Suprapubic skin (tissue), 4 donors: Measurements from ENCODE around the gene HMG20A.

ENCODE experiments used
- EP300 ChIP-seq: sonication (generic); formaldehyde crosslinking; IDR thresholded peaks from one replicate; pipeline ENCODE4 v1.6.1; 2017; ENCODE audit warnings: antibody characterized with exemption
- POLR2A ChIP-seq, 2 donors: fragments of 450-650 bp; IDR thresholded peaks; one replicate each; pipeline ENCODE4 v1.6.1; 2017; ENCODE audit warnings: antibody characterized with exemption in 2 of 2, mild to moderate bottlenecking in 2 of 2, moderate library complexity in 2 of 2
- POLR2AphosphoS5 ChIP-seq, 3 donors: sonication (generic); formaldehyde crosslinking; IDR thresholded peaks; one replicate each; pipeline ENCODE4 v1.6.1; 2017; ENCODE audit warnings: antibody characterized with exemption in 3 of 3
- TF ChIP-seq, protein P1 (sequence below), 2 donors: fragments of 200-600 bp in 1 of 2; fragments of 450-650 bp in 1 of 2; sonication (generic) in 1 of 2; IDR thresholded peaks; one replicate each; pipeline ENCODE4 v1.5.1; 2016 to 2019; ENCODE audit warnings: antibody characterized with exemption in 2 of 2, mild to moderate bottlenecking in 1 of 2, moderate library complexity in 1 of 2

DNA sequence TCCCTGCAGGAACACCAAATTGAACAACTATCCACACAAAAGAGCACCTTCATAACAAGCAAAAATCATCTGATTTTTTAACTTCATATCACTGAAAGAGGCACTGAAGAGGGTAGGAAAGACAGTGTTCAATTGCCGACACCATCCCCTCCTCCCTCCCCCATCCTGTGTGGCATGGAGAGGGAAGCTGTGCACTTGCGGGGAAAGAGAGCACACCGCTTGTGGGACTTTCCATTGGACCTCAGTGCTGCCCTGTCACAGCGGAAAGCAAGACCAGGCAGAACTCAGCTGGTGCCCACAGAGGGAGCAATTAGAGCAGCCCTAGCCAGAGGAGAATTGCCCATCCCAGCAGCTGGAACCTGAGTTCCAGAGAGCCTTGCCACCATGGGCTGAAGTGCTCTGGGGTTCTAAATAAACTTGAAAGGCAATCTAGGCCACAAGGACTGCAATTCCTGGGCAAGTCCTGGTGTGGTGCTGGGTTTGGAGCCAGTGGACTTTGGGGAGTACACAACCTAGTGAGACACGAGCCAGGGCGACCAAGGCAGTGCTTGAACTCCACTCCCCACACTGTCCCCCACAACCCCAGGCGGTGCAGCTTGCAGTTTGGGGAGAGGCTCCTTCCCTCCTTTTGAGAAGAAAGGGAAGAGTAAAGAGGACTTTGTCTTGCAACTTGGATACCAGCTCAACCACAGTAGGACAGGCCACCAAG lies 27.8 kb upstream of the HMG20A start:
- TF ChIP-seq, protein P1, sequence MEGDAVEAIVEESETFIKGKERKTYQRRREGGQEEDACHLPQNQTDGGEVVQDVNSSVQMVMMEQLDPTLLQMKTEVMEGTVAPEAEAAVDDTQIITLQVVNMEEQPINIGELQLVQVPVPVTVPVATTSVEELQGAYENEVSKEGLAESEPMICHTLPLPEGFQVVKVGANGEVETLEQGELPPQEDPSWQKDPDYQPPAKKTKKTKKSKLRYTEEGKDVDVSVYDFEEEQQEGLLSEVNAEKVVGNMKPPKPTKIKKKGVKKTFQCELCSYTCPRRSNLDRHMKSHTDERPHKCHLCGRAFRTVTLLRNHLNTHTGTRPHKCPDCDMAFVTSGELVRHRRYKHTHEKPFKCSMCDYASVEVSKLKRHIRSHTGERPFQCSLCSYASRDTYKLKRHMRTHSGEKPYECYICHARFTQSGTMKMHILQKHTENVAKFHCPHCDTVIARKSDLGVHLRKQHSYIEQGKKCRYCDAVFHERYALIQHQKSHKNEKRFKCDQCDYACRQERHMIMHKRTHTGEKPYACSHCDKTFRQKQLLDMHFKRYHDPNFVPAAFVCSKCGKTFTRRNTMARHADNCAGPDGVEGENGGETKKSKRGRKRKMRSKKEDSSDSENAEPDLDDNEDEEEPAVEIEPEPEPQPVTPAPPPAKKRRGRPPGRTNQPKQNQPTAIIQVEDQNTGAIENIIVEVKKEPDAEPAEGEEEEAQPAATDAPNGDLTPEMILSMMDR (IDR thresholded peaks at IDR 0.05), result no peak
- no peak for TF ChIP-seq POLR2A (IDR thresholded peaks at IDR 0.05)
- TF ChIP-seq EP300, result no peak
- no peak for TF ChIP-seq POLR2AphosphoS5 (IDR thresholded peaks at IDR 0.05)
